Right forelimb (tissue), 1 donor: ENCODE data around the gene KMO.

Source experiments
- DNase-seq: peaks from one replicate; pipeline ENCODE4 v3.0.0-alpha.2; 2018

KMO gene

DNA sequence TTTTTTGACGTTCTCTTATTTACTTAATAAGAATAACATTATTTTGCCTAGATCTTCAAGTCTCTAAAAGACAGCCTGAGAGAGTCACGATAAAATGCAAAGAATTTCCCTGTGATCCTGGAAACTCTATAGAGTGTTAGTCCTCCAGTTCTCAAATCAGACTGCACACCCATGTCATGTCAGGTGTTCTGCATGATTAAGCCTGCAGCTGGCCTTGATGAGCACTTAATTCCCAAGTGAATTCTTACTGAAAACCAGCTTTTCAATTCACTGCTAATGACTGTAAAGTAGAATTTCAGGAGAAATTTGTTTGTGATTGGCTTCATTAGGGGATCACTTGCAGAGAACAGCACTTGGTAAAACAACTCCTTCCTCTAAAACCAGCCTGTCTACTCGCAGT, 66.1 kb downstream of the KMO start:
- no peak for DNase-seq

DNA sequence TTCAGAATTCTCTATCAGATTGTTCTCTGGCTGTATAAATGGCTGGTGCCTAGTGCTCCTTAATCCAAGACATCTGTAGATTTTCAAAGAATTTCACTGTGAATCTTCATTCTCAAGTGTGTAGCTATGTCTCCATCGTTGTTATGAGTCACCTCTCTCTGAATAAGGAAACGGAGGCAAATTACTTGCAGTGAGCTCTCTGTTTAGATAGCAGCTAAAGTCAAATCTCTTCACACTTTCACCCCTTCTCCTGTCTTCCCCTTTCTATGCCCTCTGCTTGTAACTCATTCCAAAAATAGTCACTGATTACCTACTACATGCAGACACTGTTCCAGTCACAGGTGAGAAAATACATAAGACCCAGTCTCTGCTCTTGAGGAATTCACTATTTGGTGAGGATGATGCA, 68.3 kb downstream of the KMO start:
- DNase-seq = no peak

DNA sequence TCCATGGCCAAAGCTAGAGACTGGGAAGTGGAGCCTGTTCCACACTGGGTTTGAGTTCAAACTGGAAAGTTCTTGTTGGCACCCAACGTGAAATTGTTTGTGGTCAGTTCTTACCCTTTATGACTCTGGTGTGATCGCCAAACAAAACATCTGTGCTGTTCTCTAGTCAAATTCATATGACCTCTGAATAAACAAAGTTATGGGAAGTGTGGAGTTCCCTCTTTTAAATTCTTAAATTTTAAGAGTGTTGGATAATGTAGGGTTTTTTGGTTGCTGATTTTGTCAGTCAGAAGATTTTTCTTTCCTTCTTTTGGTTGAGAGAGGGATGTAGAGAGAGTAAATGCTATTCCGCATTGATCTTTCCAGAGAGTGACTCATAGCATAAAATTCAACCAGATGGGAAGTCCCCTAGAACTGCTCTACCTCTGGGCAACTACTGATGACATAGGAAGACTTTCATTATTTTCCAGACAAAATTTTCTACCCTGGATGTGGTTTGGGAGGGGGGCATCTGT, 71.6 kb downstream of the KMO start:
- DNase-seq = no peak

DNA sequence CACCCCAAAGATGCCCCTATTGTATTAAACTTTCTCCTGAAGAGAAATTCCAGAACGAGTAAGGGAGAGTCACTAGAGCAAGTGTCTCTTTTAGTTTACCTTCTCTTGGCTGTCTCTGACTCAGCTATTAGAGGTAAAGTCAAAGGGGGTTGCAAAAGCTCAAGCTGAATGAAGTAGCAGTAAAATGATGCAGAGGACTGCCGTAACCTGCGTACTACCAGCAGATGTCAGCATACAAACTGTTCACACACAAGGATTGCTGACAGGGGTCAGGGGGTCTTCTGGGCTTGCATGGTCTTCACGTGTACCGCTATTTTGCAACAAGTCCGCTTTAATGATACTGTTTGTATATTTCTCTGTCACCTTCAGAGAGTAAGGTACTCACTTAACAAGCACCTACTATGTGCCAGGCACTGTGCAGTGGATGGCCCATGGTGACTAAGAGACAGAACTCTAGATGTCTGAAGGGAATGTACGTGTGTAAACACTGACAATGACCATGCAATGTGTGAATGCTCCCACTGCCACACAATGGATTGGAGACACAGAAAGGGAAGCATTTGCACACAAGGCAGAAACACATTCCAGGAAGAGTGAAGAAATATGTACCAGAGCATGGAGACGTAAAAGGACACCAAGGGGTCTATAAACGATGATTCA, 73.1 kb downstream of the KMO start:
- no peak for DNase-seq

DNA sequence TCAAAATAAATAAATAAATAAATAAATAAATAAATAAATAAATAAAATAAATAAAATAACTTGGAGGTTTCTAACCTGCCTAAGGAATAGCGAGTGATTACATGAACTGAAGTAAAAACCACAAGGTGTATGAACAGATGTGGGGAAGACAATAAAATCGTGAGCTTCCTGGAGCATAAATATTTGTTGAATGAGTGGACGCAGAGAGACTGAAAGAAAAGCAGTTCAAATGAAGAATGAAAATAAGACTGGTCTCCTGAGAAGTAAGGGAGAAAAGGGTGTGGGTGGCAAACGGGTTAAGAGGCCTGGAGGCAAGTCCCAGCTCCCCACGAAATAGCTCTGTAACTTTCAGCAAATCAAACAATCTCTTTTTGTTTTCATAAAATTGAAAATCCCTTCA, 74.4 kb downstream of the KMO start:
- DNase-seq = no peak

DNA sequence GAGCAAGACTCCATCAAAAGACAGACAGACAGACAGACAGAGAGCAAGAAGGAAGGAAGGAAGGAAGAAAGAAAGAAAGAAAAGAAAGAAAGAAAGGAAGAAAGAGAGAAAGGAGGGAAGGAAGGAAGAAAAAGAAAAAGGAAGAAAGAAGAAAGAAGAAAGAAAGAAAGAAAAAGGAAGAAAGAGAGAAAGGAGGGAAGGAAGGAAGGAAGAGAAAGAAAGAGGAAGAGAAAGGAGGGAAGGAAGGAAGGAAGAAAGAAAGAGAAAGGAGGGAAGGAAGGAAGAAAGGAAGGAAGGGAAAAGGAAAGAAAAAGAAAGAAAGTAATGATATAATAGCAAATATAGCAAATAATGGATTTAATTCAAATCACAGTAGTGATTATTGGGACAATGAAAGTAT, 75.3 kb downstream of the KMO start:
- DNase-seq = no peak

DNA sequence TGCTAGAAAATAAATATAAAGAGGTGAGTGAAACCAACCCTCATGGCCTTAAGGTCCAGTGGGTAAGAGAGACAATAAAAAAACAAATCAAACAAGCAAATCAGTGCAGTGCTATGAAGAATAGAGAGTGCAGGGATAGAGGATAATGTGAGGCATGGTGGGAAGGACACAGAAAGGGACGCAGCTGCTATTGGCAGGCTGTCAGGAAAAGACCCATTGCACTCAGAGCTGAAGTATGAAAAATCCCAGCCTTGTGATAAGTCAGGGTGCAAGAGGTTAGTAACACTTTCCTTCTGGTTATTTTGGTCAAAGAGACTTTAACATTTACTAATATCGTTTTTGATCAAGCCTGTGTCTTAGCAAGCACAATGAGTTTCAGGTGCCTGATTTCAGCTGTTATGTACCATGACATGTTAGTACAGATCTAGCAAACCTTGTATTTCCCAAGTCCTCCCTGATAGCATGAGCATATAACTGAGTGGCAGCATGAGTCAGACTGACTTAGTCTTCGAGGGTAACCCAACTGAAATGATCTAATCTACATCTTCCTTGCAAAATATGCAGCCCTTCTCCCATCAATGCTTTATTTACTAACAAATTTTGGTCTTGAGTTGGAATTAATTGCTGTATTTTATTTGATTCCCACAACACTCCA, 76.3 kb downstream of the KMO start:
- no peak for DNase-seq

DNA sequence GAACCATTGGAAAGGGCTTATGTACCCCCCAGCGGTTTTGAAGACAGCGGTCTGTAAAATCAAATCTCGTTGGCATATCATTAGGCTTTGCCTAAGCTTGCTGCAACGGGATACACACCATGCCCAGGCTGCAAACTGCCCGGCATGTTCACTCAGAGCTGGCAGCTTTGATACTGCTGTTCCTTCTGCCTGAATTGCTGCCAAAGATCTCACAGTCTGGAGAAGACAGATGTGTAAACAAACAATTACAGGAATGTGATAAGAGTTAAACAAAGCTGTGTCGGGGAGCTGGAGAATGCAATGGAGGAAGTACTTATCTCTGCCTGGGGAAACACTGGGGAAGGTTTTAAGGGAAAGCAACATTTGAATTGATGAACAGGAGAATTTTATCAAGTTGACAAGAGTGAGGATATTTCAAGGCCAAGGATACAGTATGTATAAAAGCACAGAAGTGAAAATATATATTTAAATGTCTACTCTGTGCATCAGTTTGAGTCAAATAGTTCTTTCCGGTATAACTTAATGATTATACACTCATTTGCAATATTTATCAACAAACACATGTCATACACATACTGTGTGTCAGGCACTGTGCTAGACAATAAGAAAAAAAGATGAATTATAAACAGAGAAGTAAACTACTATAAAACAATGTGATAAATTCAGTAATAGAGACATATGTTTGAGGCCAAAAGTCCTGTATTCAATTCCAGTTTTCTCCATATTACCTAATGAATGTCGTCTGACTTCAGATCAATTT, 78.1 kb downstream of the KMO start:
- no peak for DNase-seq

DNA sequence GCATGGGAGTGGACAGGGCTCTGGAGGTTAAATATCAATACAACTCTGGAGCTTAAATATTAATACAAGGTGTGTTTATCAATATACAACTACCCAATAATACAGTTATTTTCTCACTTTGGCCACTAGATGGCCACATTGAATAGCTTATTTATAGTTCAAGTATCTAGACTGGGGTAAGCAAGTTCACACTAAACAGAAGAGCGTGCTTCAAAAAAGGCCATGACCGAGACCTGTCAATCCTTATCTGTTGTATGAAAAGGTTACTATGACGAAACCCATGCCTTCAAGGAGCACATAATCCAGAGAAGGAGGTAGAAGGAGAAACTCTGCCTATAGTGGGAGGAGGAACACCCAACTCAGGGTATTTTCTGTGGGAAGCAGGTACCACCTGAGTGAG, 78.9 kb downstream of the KMO start:
- no peak for DNase-seq

DNA sequence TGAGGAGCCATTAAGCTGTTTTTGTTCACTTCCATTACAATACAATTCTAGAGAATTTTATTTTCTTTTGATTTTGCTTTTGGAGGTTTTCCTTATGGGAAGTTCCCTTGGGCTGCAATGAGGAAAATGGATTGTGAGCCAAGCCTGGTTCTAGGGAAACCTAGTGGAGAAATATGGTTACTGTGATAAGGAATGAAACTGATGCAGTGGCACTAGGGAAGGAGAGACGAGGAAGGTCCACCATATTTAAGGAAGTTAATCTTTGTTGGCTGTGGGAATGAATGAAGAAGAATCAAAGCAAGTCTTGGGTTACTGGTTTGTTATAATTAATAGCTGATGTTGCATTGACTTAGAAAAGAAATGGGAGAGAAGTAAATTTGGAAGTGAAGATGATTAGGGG, 79.6 kb downstream of the KMO start:
- no peak for DNase-seq

DNA sequence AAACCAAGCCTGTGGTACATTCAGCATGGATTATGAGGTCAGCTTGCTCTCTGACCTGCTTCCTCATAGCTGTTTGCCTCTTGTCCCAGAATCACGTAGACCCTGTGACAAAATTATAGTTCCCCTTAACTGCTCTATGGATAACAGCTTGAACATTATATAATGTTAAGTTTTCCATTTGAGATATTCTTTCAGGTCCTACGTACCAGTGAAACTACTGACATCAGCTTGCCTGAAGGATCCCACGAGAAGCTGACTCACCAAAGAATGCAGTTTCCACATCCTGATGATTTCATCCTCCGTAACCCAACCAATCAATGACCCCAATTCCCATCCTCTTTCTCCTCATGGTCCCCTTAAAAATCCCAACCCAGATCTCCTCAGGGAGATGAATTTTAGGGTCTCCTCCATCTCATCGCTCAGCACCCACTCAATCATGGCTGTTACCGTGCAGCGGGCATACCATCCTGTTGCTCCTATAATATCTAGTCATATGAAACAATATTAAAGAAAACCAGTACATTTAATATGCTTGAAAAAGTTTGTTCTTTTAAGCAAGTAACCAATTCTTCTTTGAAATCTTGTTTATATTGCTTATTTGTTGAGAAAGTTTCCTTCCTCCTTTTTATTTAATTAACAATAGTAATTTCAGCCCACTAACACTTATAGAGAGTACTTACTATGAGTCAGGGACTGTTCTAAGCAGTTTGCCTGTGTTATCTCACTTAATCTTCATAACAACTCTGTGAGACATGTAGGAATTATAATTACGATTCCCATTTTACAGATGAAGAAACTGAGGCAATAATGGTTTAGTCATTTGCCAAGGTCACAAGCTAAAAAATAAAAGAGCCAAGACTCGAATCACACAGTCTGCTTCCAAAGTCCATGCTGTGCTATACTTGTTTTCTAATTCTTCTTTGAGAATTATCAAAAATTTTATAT, 80.6 kb downstream of the KMO start:
- DNase-seq = no peak

DNA sequence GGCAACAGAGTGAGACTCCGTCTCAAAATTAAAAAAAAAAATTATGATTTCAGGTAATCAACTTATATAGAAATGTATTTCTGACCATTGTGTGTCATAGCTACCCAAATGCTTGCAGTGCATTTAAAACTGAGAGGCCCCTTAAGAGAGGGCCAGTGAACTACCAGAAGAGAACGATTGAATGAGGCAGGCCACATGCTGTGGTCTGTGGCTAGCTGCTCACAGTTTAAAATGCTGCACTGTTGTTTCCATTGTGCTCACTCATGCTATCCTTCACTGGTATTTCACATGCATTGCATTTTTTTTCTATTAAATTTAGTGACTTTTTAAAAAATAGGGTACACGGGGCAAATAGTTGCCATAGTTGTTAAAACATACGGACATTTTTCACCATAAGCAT, 82.0 kb downstream of the KMO start:
- DNase-seq = no peak

DNA sequence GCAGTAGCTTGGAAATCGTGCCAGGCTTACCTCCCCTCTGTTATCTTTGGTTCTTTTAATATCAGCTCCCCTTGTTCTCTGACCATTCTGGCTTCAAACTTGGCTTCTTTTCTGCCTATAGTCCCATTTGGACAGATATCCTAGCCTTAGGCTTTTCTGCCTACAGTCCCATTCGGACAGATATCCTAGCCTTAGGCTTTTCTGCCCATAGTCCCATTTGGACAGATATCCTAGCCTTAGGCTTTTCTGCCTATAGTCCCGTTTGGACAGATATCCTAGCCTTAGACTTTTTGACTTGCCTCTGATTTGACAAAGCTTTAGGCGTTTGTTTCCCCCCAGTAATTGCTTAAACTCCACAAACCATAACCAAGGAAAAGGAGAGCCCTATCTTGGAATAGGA, 82.4 kb downstream of the KMO start:
- no peak for DNase-seq

DNA sequence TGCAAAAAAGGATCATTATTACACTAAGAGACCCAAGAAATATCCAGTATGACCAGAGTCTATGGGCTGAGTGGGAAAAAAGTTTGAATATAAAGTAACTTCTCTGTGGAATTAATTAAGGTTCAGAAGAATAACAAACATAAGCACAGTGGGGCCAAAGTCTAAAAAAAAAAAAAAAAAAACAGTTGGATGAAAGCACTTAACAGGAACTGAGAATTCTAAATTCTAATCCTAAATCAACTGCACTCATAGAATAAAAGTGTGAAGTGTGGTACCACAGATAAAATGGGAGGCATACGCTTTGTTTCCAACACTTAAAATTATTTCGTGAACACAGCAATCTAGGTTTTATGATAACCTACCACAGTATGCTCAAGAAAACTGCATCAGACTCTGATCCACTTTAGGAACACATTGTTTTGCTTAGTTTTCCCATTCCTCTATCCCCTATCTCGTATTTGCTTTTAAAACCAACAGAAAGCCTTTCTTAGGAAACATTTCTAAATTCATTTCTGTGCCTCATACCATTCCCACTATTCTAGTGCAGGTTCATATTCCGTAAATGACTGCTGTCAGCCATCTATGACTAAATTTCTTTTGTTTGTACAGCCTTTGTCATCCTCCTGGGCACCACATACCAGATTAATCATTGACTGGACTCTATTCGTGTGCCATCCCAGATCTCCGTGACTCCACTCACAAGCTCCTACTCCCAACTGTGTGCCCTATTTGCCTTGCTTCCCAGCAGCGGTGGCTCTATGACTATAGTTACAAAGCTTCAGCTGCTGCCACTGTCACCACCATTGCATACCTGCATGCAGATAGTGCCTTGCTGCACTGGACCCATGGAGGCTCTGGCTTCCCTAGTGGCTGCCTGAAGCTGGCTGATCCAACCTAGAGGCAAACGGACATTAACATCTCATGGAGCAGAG, 83.1 kb downstream of the KMO start:
- DNase-seq = no peak

DNA sequence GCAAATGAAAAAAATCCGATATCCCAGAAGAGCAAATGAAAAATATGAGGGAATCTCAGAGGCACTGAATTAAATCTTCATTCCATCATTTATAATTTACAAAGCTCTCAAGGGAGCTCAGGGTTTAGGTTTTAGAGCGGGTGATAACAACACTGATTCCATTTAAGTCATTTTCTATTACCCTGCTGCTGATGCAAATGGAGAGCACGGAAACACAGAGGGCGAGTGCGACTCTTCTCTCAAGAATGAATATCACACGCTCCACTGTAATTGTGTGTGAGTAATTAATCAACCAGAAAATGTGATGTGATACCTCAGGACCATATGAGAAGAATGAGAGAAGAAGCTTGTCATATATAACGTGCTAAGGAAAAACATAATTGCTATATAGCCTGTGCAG, 85.2 kb downstream of the KMO start:
- no peak for DNase-seq

DNA sequence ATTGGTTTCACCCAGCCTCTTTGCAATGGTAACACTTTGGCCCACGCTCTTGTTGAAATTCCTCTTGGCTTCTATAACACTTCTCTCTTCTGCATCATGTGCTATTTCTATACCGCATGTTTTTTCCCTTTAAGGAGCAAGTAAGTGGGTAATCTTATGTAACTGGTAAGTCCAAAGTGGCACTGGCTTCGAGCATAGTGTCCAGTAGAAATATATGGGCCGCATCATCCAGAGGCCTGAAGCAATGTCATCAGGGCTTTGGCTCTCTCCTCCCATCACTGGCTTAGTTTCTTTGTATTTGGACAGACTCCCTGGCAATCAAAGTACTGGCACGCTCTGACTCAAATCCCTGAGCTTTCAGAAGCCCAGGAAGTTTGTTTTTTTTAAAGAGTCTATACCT, 90.5 kb downstream of the KMO start:
- DNase-seq = no peak

DNA sequence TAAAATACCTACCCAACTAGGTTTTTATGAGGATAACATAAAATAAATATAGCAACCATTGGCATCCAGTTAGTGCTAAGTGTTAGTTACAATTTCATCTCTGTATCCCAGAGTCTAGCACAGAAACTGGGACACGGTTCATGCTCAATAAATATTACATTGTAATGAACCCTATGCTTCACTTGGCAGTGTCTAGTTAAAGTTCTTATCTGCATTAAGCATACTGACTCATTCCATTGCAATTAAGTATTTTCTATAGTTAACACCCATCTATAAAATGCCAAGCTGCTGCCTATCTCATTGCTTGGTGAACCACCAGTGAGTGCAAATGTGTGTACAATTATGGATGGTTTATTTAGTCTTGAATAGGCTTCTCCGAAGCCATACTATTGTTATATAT, 92.8 kb downstream of the KMO start:
- DNase-seq = no peak

DNA sequence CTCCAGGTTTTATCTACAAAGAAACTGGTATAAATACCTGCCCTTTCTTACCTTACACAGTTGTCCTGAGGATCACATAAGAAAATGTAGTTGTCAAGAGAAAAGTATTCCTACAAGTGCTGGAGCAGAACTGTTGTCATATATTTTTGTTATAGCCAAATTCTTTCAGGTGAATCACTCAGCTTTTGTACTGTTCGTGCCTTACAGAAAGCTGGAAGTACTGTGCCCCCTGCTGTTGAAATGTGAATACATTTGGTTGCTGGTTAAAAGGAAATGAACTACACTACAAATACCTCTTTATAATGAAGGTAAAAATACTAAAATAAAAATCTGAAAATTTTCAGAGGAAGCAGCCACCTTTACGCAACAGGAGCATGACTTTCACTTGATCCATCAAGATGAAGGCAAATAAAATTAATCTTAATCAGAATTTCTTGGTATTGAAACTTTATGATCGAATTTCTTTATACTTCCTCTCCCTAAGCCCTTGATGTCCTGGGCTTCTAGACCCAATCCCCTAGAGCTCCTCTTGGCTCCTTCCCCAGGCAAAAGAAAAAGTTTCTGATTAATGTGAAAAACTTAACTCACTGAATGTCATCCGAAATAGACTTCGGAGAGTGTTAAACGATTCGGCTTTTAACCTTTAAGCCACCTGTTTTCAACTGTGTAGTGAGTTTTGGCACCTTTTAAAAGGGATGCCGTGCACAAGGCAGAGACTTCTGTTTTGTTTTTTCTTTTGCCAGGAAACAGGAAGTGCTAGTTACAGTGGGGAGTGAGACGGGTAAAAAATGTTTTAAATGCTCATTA, 95.5 kb downstream of the KMO start:
- DNase-seq = no peak

DNA sequence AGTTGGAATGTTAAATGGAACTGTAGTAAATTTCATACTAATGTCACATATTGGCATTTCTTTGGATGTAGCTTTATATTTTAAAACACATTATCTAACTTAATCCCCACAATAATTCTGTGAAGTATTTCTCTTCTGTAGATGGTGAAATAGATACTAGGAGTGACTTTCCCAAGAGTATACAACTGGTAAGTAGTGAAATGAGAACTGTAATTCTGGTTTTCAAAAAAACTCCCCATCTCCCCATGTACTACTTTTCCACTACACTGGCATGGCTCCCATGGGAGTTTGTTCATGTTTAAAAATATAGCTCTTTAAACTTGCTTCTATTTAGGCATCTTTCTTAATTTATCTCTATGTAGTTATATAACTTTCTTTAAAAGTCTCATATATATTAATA, 97.8 kb downstream of the KMO start:
- DNase-seq = no peak

DNA sequence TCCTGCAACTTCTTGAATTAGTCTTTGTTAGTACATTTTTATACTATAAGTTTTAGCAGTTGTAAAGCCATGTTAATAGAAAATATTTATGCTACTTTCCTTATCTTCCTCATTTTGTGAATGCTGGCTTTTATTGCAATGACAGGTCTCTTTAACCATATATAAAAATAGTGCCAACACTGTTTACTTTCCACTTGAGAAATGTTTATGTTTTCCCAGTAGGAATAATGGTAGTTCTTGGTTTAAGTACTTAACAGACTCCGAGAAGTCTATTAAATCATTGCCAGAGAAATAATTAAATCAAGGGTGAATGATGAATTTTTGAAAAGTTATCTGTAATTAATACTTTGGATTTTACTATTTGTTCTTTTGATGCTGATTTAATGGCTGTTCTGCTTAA, 98.3 kb downstream of the KMO start:
- no peak for DNase-seq

DNA sequence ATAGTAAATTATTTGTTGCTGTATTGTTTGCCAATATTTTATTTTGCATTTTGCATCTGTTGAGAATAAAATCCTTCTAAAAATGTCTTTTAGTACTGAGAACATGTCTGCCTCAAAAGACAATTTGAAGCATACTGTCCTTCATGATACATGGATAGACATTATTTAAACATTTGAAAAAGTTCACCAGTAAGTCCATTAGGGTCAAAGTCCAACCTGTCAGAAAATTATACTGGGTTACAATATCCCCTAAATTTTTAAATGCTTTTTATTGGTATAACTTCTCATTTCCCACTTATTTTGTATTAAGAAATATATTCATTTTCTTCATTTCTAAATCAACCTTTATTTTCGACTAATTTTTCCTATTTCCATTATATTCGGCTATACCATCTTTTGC, 98.7 kb downstream of the KMO start:
- DNase-seq = no peak
